Brain microvascular endothelial cell (primary cell): ENCODE measurements around the gene TIA1.
"Not testable (repeated sequence)": the region's sequence is repeated elsewhere in the genome, so short reads cannot be mapped to it uniquely, and the experiment has no call there.

Experiments
- DNase-seq: peaks from one replicate; pipeline ENCODE4 v3.0.0-alpha.2; 2020
- H3K27ac ChIP-seq: fragments of 250-450 bp; sonication (Bioruptor Pico); 2 replicates; pipeline ENCODE4 v1.5.1; 2020; ENCODE audit warnings: mild to moderate bottlenecking, moderate library complexity
- H3K27me3 ChIP-seq: fragments of 250-450 bp; sonication (Bioruptor Pico); replicated peaks from 2 replicates; pipeline ENCODE4 v1.5.1; 2020; ENCODE audit warnings: mild to moderate bottlenecking
- H3K36me3 ChIP-seq: fragments of 250-450 bp; sonication (Bioruptor Pico); replicated peaks from 2 replicates; pipeline ENCODE4 v1.5.1; 2020; ENCODE audit warnings: mild to moderate bottlenecking
- H3K4me3 ChIP-seq: 2 replicates; pipeline ENCODE4 v1.5.1; 2011; ENCODE audit warnings: low read depth, mild to moderate bottlenecking, control low read depth, low read length, moderate library complexity
- CTCF ChIP-seq: IDR thresholded peaks from 2 replicates; pipeline ENCODE4 v1.5.1; 2011; ENCODE audit warnings: low read depth, mild to moderate bottlenecking, moderate library complexity, low read length, control low read depth, inconsistent platforms; ENCODE audit errors: missing control alignments
- in situ Hi-C: cut with HindIII; loops from 2 replicates; pipeline ENCODE4 v1.10.0; 2017; ENCODE audit warnings: low sequenced_read_pairs, low pct_ligation_motif_present

Gene TIA1

GRCh38 chr2:70181363-70181956 is 67.0 kb downstream of the TIA1 start:
- no peak for TF ChIP-seq CTCF
- Histone ChIP-seq H3K27me3 (no peaks in the 10 kb centered on the region), H3K36me3 (peaks cover 12% of the 10 kb centered on the region), H3K4me3 (no peak overlapping the region), H3K27ac (no peak overlapping the region)
- no peak for DNase-seq
- in situ Hi-C loops: no loop called here

GRCh38 chr2:70173520-70173919 is 74.9 kb downstream of the TIA1 start:
- no peak for TF ChIP-seq CTCF
- H3K4me3 ChIP-seq: no peak overlapping the region
- peaks cover 28% of the 10 kb centered on the region for H3K36me3 ChIP-seq
- in situ Hi-C loops: no loop called here
- no peaks in the 10 kb centered on the region for H3K27me3 ChIP-seq
- H3K27ac ChIP-seq: no peak overlapping the region
- DNase-seq: no peak

- H3K4me3 ChIP-seq, in situ Hi-C loops: not testable (repeated sequence)
These were observed 78.7 kb downstream of the TIA1 start for GRCh38 chr2:70169654-70170245.

GRCh38 chr2:70161069-70161534 is 87.3 kb downstream of the TIA1 start:
- peaks cover 19% of the 10 kb centered on the region for H3K36me3 ChIP-seq
- no peak overlapping the region for H3K27ac ChIP-seq
- H3K4me3 ChIP-seq: no peak overlapping the region
- DNase-seq: no peak
- no peaks in the 10 kb centered on the region for H3K27me3 ChIP-seq
- TF ChIP-seq CTCF: no peak
- in situ Hi-C loops: no loop called here

More at GRCh38 chr2:70169654-70170245, 78.7 kb downstream of the TIA1 start:
- H3K27ac ChIP-seq, DNase-seq, H3K27me3 ChIP-seq: not testable (repeated sequence)
- peaks cover 21% of the 10 kb centered on the region for H3K36me3 ChIP-seq

- DNase-seq: no peak
- no peak overlapping the region for H3K27ac ChIP-seq
- peaks cover 15% of the 10 kb centered on the region for H3K36me3 ChIP-seq
- no peaks in the 10 kb centered on the region for H3K27me3 ChIP-seq
- no peak for TF ChIP-seq CTCF
- H3K4me3 ChIP-seq: no peak overlapping the region
- in situ Hi-C loops: no loop called here
These were observed 87.9 kb downstream of the TIA1 start for GRCh38 chr2:70160545-70160944.
